HPDE6-E6E7 (cell line): ENCODE data around the gene TNFAIP6.
"Not testable (repeated sequence)": the region's sequence is repeated elsewhere in the genome, so short reads cannot be mapped to it uniquely, and the experiment has no call there.

Experiments used
- DNase-seq: peaks from one replicate; pipeline ENCODE4 v3.0.0; 2011; ENCODE audit warnings: missing footprints; ENCODE audit errors: extremely low spot score

TNFAIP6 gene

GRCh38 chr2:151357359-151357758 is at the start of gene TNFAIP6:
TSS of gene TNFAIP6 (plus strand) at chr2:151357592. CDS start at chr2:151357667, 75 bp downstream.
- peak; percentile 12 for DNase-seq

- DNase-seq, result not testable (repeated sequence)
These were observed 47.1 kb upstream of the TNFAIP6 start for GRCh38 chr2:151310313-151310712.

GRCh38 chr2:151312440-151312839 is 45.0 kb upstream of the TNFAIP6 start:
- DNase-seq, result not testable (repeated sequence)

- no peak for DNase-seq
These were observed 42.0 kb upstream of the TNFAIP6 start for GRCh38 chr2:151315381-151315903.

GRCh38 chr2:151325581-151326095 is 31.8 kb upstream of the TNFAIP6 start:
- DNase-seq, result no peak

- no peak for DNase-seq
These were observed 30.8 kb upstream of the TNFAIP6 start for GRCh38 chr2:151326554-151326953.

- DNase-seq, result no peak
These were observed 27.4 kb upstream of the TNFAIP6 start for GRCh38 chr2:151329998-151330397.

- no peak for DNase-seq
These were observed 24.3 kb upstream of the TNFAIP6 start for GRCh38 chr2:151333083-151333482.

- DNase-seq, result no peak
These were observed 23.1 kb upstream of the TNFAIP6 start for GRCh38 chr2:151334082-151334815.

GRCh38 chr2:151336863-151337371 is 20.5 kb upstream of the TNFAIP6 start:
- DNase-seq, result no peak

- DNase-seq, result no peak
These were observed 19.7 kb upstream of the TNFAIP6 start for GRCh38 chr2:151337643-151338042.

- no peak for DNase-seq
These were observed 19.3 kb upstream of the TNFAIP6 start for GRCh38 chr2:151338115-151338514.

GRCh38 chr2:151343073-151343472 is 14.3 kb upstream of the TNFAIP6 start:
- no peak for DNase-seq

GRCh38 chr2:151344191-151344590 is 13.2 kb upstream of the TNFAIP6 start:
- DNase-seq, result not testable (repeated sequence)

GRCh38 chr2:151344906-151345305 is 12.5 kb upstream of the TNFAIP6 start:
- DNase-seq, result no peak

GRCh38 chr2:151347294-151347693 is 10.1 kb upstream of the TNFAIP6 start:
- no peak for DNase-seq

- DNase-seq, result no peak
These were observed 9.5 kb upstream of the TNFAIP6 start for GRCh38 chr2:151347906-151348305.

- DNase-seq, result no peak
These were observed 6.7 kb upstream of the TNFAIP6 start for GRCh38 chr2:151350579-151351195.

- no peak for DNase-seq
These were observed 3.4 kb upstream of the TNFAIP6 start for GRCh38 chr2:151353995-151354394.

GRCh38 chr2:151354807-151355206 is 2.6 kb upstream of the TNFAIP6 start:
- DNase-seq, result no peak

- DNase-seq, result no peak
These were observed 976 bp downstream of the TNFAIP6 start for GRCh38 chr2:151358166-151358970.
